ENCODE data around the gene POLDIP2.

Gene POLDIP2

DNA sequence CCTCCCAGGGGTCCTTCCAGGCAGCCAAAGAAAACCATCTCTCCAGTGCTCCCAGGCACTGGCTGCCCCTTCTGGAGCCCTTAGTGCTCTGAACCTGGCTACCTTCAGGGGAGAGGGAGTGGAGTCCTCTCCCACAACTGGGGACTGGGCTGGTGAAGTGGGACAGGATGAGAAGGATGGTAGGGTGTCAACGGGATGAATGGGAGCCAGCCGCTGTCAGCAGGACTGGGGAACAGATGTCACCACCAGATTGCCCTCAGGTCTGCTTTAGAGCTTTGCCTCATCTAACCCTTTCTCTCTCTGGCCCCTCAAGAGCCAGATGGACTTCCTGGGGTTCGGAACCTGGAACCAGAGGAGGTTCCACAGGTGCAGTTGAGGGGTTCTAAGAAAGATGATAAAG is 8.2 kb upstream of the POLDIP2 start:
- H3K27ac ChIP-seq (ENCODE audit: low read length): no peak overlapping the region
- H3K9me3 ChIP-seq (ENCODE audit: control insufficient read depth in 2 of 2, low read length in 2 of 2): no peaks in the 10 kb centered on the region
- peaks cover 29 to 37% of the 10 kb centered on the region in 2 donors for H3K36me3 ChIP-seq (ENCODE audit: control insufficient read depth in 2 of 2, insufficient read depth in 2 of 2, low read length in 2 of 2)
- no peak overlapping the region for H3K4me3 ChIP-seq (ENCODE audit: low read length in 2 of 2)
- no peak overlapping the region for H3K9ac ChIP-seq (ENCODE audit: low read length in 2 of 2)
- no peaks in the 10 kb centered on the region for H3K4me1 ChIP-seq (ENCODE audit: control insufficient read depth, insufficient read depth, low read length)
- no peaks in the 10 kb centered on the region for H3K27me3 ChIP-seq (ENCODE audit: control insufficient read depth in 1 of 2, insufficient read depth in 2 of 2, low read length in 2 of 2)

- Histone ChIP-seq H3K27ac (ENCODE audit: low read length) (no peak within 1 kb of the TSS), H3K4me3 (ENCODE audit: low read length in 2 of 2) (no peak within 1 kb of the TSS), H3K36me3 (ENCODE audit: control insufficient read depth in 2 of 2, insufficient read depth in 2 of 2, low read length in 2 of 2) (peaks cover 34 to 42% of the 10 kb centered on the region in 2 donors), H3K9ac (ENCODE audit: low read length in 2 of 2) (no peak within 1 kb of the TSS), H3K27me3 (ENCODE audit: control insufficient read depth in 1 of 2, insufficient read depth in 2 of 2, low read length in 2 of 2) (no peaks in the 10 kb centered on the region), H3K9me3 (ENCODE audit: control insufficient read depth in 2 of 2, low read length in 2 of 2) (no peaks in the 10 kb centered on the region), H3K4me1 (ENCODE audit: control insufficient read depth, insufficient read depth, low read length) (no peaks in the 10 kb centered on the region)
Measured at GRCh38 chr17:28364665-28365363, 7.5 kb upstream of the POLDIP2 start, which contains the start of gene SEBOX. SEBOX (minus strand) TSS chr17:28365199; CDS start chr17:28365151, 48 bp downstream.

GRCh38 chr17:28363776-28364650 is 6.7 kb upstream of the POLDIP2 start:
- H3K4me1 ChIP-seq (ENCODE audit: control insufficient read depth, insufficient read depth, low read length): no peaks in the 10 kb centered on the region
- no peak overlapping the region for H3K27ac ChIP-seq (ENCODE audit: low read length)
- H3K27me3 ChIP-seq (ENCODE audit: control insufficient read depth in 1 of 2, insufficient read depth in 2 of 2, low read length in 2 of 2): no peaks in the 10 kb centered on the region
- peaks cover 37 to 42% of the 10 kb centered on the region in 2 donors for H3K36me3 ChIP-seq (ENCODE audit: control insufficient read depth in 2 of 2, insufficient read depth in 2 of 2, low read length in 2 of 2)
- H3K4me3 ChIP-seq (ENCODE audit: low read length in 2 of 2): no peak overlapping the region
- H3K9ac ChIP-seq (ENCODE audit: low read length in 2 of 2): no peak overlapping the region
- H3K9me3 ChIP-seq (ENCODE audit: control insufficient read depth in 2 of 2, low read length in 2 of 2): no peaks in the 10 kb centered on the region

GRCh38 chr17:28363186-28363585 is 5.9 kb upstream of the POLDIP2 start:
- H3K9me3 ChIP-seq (ENCODE audit: control insufficient read depth in 2 of 2, low read length in 2 of 2): no peaks in the 10 kb centered on the region
- no peak overlapping the region for H3K4me3 ChIP-seq (ENCODE audit: low read length in 2 of 2)
- H3K9ac ChIP-seq (ENCODE audit: low read length in 2 of 2): no peak overlapping the region
- H3K27ac ChIP-seq (ENCODE audit: low read length): no peak overlapping the region
- peaks cover 4% of the 10 kb centered on the region for H3K4me1 ChIP-seq (ENCODE audit: control insufficient read depth, insufficient read depth, low read length)
- H3K27me3 ChIP-seq (ENCODE audit: control insufficient read depth in 1 of 2, insufficient read depth in 2 of 2, low read length in 2 of 2): no peaks in the 10 kb centered on the region
- peaks cover 37 to 42% of the 10 kb centered on the region in 2 donors for H3K36me3 ChIP-seq (ENCODE audit: control insufficient read depth in 2 of 2, insufficient read depth in 2 of 2, low read length in 2 of 2)

- H3K9ac ChIP-seq (ENCODE audit: low read length in 2 of 2): peak overlapping the region; percentile 87 to 92
- peaks cover 42 to 44% of the 10 kb centered on the region in 2 donors for H3K36me3 ChIP-seq (ENCODE audit: control insufficient read depth in 2 of 2, insufficient read depth in 2 of 2, low read length in 2 of 2)
Measured at GRCh38 chr17:28357901-28358197, 522 bp upstream of the POLDIP2 start.

GRCh38 chr17:28350271-28350670 is 7.1 kb downstream of the POLDIP2 start:
- peaks cover 3% of the 10 kb centered on the region for H3K4me1 ChIP-seq (ENCODE audit: control insufficient read depth, insufficient read depth, low read length)
- H3K36me3 ChIP-seq (ENCODE audit: control insufficient read depth in 2 of 2, insufficient read depth in 2 of 2, low read length in 2 of 2): peaks cover 70 to 81% of the 10 kb centered on the region in 2 donors
- no peak overlapping the region for H3K27ac ChIP-seq (ENCODE audit: low read length)
- no peaks in the 10 kb centered on the region for H3K27me3 ChIP-seq (ENCODE audit: control insufficient read depth in 1 of 2, insufficient read depth in 2 of 2, low read length in 2 of 2)
- no peak overlapping the region for H3K9ac ChIP-seq (ENCODE audit: low read length in 2 of 2)
- H3K4me3 ChIP-seq (ENCODE audit: low read length in 2 of 2): no peak overlapping the region
- H3K9me3 ChIP-seq (ENCODE audit: control insufficient read depth in 2 of 2, low read length in 2 of 2): no peaks in the 10 kb centered on the region

More at GRCh38 chr17:28357901-28358197, 522 bp upstream of the POLDIP2 start:
- H3K4me3 ChIP-seq (ENCODE audit: low read length in 2 of 2): peak overlapping the region; percentile 85 to 97
- no peaks in the 10 kb centered on the region for H3K9me3 ChIP-seq (ENCODE audit: control insufficient read depth in 2 of 2, low read length in 2 of 2)
- H3K27me3 ChIP-seq (ENCODE audit: control insufficient read depth in 1 of 2, insufficient read depth in 2 of 2, low read length in 2 of 2): no peaks in the 10 kb centered on the region
- peak overlapping the region; percentile 82 for H3K27ac ChIP-seq (ENCODE audit: low read length)
- H3K4me1 ChIP-seq (ENCODE audit: control insufficient read depth, insufficient read depth, low read length): peaks cover 25% of the 10 kb centered on the region

GRCh38 chr17:28348979-28349378 is 8.3 kb downstream of the POLDIP2 start:
- H3K27ac ChIP-seq (ENCODE audit: low read length): no peak overlapping the region
- no peak overlapping the region for H3K4me3 ChIP-seq (ENCODE audit: low read length in 2 of 2)
- peaks cover 3% of the 10 kb centered on the region for H3K4me1 ChIP-seq (ENCODE audit: control insufficient read depth, insufficient read depth, low read length)
- peaks cover 64 to 84% of the 10 kb centered on the region in 2 donors for H3K36me3 ChIP-seq (ENCODE audit: control insufficient read depth in 2 of 2, insufficient read depth in 2 of 2, low read length in 2 of 2)
- no peaks in the 10 kb centered on the region for H3K27me3 ChIP-seq (ENCODE audit: control insufficient read depth in 1 of 2, insufficient read depth in 2 of 2, low read length in 2 of 2)
- H3K9me3 ChIP-seq (ENCODE audit: control insufficient read depth in 2 of 2, low read length in 2 of 2): no peaks in the 10 kb centered on the region
- H3K9ac ChIP-seq (ENCODE audit: low read length in 2 of 2): no peak overlapping the region

- no peak overlapping the region for H3K27ac ChIP-seq (ENCODE audit: low read length)
- H3K4me1 ChIP-seq (ENCODE audit: control insufficient read depth, insufficient read depth, low read length): peaks cover 3% of the 10 kb centered on the region
- peaks cover 66 to 86% of the 10 kb centered on the region in 2 donors for H3K36me3 ChIP-seq (ENCODE audit: control insufficient read depth in 2 of 2, insufficient read depth in 2 of 2, low read length in 2 of 2)
- H3K9me3 ChIP-seq (ENCODE audit: control insufficient read depth in 2 of 2, low read length in 2 of 2): no peaks in the 10 kb centered on the region
- no peak overlapping the region for H3K9ac ChIP-seq (ENCODE audit: low read length in 2 of 2)
- H3K4me3 ChIP-seq (ENCODE audit: low read length in 2 of 2): no peak overlapping the region
- no peaks in the 10 kb centered on the region for H3K27me3 ChIP-seq (ENCODE audit: control insufficient read depth in 1 of 2, insufficient read depth in 2 of 2, low read length in 2 of 2)
Measured at GRCh38 chr17:28347261-28347891, 10.0 kb downstream of the POLDIP2 start.

GRCh38 chr17:28346746-28347246 is 10.5 kb downstream of the POLDIP2 start:
- H3K4me1 ChIP-seq (ENCODE audit: control insufficient read depth, insufficient read depth, low read length): peaks cover 3% of the 10 kb centered on the region
- no peak overlapping the region for H3K27ac ChIP-seq (ENCODE audit: low read length)
- H3K4me3 ChIP-seq (ENCODE audit: low read length in 2 of 2): no peak overlapping the region
- no peak overlapping the region for H3K9ac ChIP-seq (ENCODE audit: low read length in 2 of 2)
- H3K27me3 ChIP-seq (ENCODE audit: control insufficient read depth in 1 of 2, insufficient read depth in 2 of 2, low read length in 2 of 2): no peaks in the 10 kb centered on the region
- no peaks in the 10 kb centered on the region for H3K9me3 ChIP-seq (ENCODE audit: control insufficient read depth in 2 of 2, low read length in 2 of 2)
- peaks cover 69 to 88% of the 10 kb centered on the region in 2 donors for H3K36me3 ChIP-seq (ENCODE audit: control insufficient read depth in 2 of 2, insufficient read depth in 2 of 2, low read length in 2 of 2)

DNA sequence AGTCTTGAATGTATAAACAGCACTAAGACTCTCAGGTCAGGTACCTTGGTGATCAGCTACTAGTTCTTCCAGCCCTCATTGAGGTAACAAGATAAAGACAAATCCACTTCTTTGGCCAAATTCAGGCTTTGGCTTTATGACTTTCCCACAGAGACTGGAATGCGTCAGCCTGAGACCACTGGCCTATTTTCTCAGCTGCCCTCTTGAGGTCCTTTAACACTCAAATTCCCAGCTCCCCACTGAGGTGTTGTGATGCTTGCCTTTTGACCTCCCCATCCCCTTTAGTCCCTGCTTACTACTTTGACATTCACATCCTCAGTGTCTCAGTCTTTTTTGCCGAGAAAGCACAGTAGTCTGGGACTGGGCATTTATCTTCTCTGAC is 11.1 kb downstream of the POLDIP2 start:
- Histone ChIP-seq H3K4me1 (ENCODE audit: control insufficient read depth, insufficient read depth, low read length) (peaks cover 3% of the 10 kb centered on the region), H3K27ac (ENCODE audit: low read length) (no peak overlapping the region), H3K4me3 (ENCODE audit: low read length in 2 of 2) (no peak overlapping the region), H3K27me3 (ENCODE audit: control insufficient read depth in 1 of 2, insufficient read depth in 2 of 2, low read length in 2 of 2) (no peaks in the 10 kb centered on the region), H3K36me3 (ENCODE audit: control insufficient read depth in 2 of 2, insufficient read depth in 2 of 2, low read length in 2 of 2) (peaks cover 69 to 88% of the 10 kb centered on the region in 2 donors), H3K9ac (ENCODE audit: low read length in 2 of 2) (no peak overlapping the region), H3K9me3 (ENCODE audit: control insufficient read depth in 2 of 2, low read length in 2 of 2) (no peaks in the 10 kb centered on the region)
